Smooth muscle cell (in vitro differentiated cells): ENCODE results near the gene CUEDC2. TPM values are rescaled to one million over a fixed set of nuclear protein-coding genes. Genes with fewer than 3 reads are reported as not detected.

Experiments used
- DNase-seq: peaks from one replicate; lab custom pipeline; 2025; ENCODE audit not compliant: unreplicated experiment; lab: John Stamatoyannopoulos, UW
- H2AFZ ChIP-seq: fragments of 200-600 bp; sonication (generic); 2 replicates; pipeline ENCODE4 v1.6.0; 2016; ENCODE audit warnings: antibody characterized with exemption, low read depth, mild to moderate bottlenecking
- H3F3A ChIP-seq: fragments of 200-600 bp; sonication (generic); 2 replicates; pipeline ENCODE4 v1.6.0; 2017; ENCODE audit warnings: antibody characterized with exemption, low read depth
- H3K27ac ChIP-seq: fragments of 200-600 bp; sonication (generic); 2 replicates; pipeline ENCODE4 v1.5.1; 2016; ENCODE audit warnings: low read depth, mild to moderate bottlenecking
- H3K27me3 ChIP-seq: fragments of 200-600 bp; sonication (generic); 2 replicates; pipeline ENCODE4 v1.6.1; 2016; ENCODE audit warnings: low read depth, mild to moderate bottlenecking
- H3K36me3 ChIP-seq: fragments of 200-600 bp; sonication (generic); 2 replicates; pipeline ENCODE4 v1.5.1; 2016; ENCODE audit warnings: low read depth
- H3K4me1 ChIP-seq: fragments of 200-600 bp; sonication (generic); 2 replicates; pipeline ENCODE4 v1.5.1; 2016; ENCODE audit warnings: low read depth
- H3K4me2 ChIP-seq: fragments of 200-600 bp; sonication (generic); 2 replicates; pipeline ENCODE4 v1.6.0; 2016; ENCODE audit warnings: mild to moderate bottlenecking
- H3K4me3 ChIP-seq: fragments of 200-600 bp; sonication (generic); 2 replicates; pipeline ENCODE4 v1.5.1; 2016; ENCODE audit warnings: mild to moderate bottlenecking
- H3K79me2 ChIP-seq: fragments of 200-600 bp; sonication (generic); 2 replicates; pipeline ENCODE4 v1.6.0; 2016; ENCODE audit warnings: low read depth, mild to moderate bottlenecking
- H3K9ac ChIP-seq: fragments of 200-600 bp; sonication (generic); 2 replicates; pipeline ENCODE4 v1.6.0; 2016; ENCODE audit warnings: low read depth
- H3K9me3 ChIP-seq: fragments of 200-600 bp; sonication (generic); replicated peaks from 2 replicates; pipeline ENCODE4 v1.5.1; 2016; ENCODE audit warnings: low read depth
- H4K20me1 ChIP-seq: fragments of 200-600 bp; sonication (generic); 2 replicates; pipeline ENCODE4 v1.6.0; 2016; ENCODE audit warnings: low read depth
- CTCF ChIP-seq: fragments of 200-600 bp; sonication (generic); IDR thresholded peaks from 2 replicates; pipeline ENCODE4 v1.5.1; 2017; ENCODE audit warnings: borderline replicate concordance, mild to moderate bottlenecking, antibody characterized with exemption; ENCODE audit not compliant: insufficient read depth, poor library complexity, severe bottlenecking
- WGBS: methylation state at CpG from one replicate; pipeline ENCODE4 v1.1.7; 2016; ENCODE audit warnings: low lambda C conversion rate; 5-methylcytosine and 5-hydroxymethylcytosine counted together
- polyA plus RNA-seq: library from polyadenylated mRNA; unstranded; fragments of >200 nt; fragmentation: Nextera tagmentation; extraction: Ambion mirVana; gene quantifications from 2 replicates; pipeline ENCODE4 v1.2.1, GENCODE V29; 2016
- total RNA-seq: library from RNA; depleted of rRNA; stranded (reverse); fragments of >200 nt; gene quantifications from 2 replicates; pipeline ENCODE4 v1.2.3, GENCODE V29; 2014

CUEDC2 gene
- total and polyA plus RNA-seq, 2 experiments from 2014 or later, result 24.7 to 112 TPM

- WGBS, result 97% methylated on average over 21 of the region's 21 CpGs
- Histone ChIP-seq H3K9ac (no peak overlapping the region), H2AFZ (no peak overlapping the region), H3K79me2 (peaks cover 14% of the 10 kb centered on the region), H3K36me3 (no peaks in the 10 kb centered on the region), H3K4me2 (peak overlapping the region; percentile 91), H3F3A (no peaks in the 10 kb centered on the region), H3K27me3 (no peaks in the 10 kb centered on the region), H3K4me1 (peaks cover 9% of the 10 kb centered on the region), H3K27ac (peak overlapping the region; percentile 52), H3K9me3 (no peaks in the 10 kb centered on the region), H4K20me1 (peaks cover 10% of the 10 kb centered on the region), H3K4me3 (peak overlapping the region; percentile 57)
- DNase-seq, result no peak
- TF ChIP-seq CTCF, result no peak
Observed at GRCh38 chr10:102398172-102399020, 34.0 kb downstream of the CUEDC2 start.

- Histone ChIP-seq H2AFZ (no peak overlapping the region), H3K4me1 (peaks cover 10% of the 10 kb centered on the region), H3K4me2 (no peak overlapping the region), H3K79me2 (peaks cover 14% of the 10 kb centered on the region), H3F3A (no peaks in the 10 kb centered on the region), H4K20me1 (peaks cover 10% of the 10 kb centered on the region), H3K9me3 (no peaks in the 10 kb centered on the region), H3K9ac (no peak overlapping the region), H3K27me3 (no peaks in the 10 kb centered on the region), H3K27ac (peak overlapping the region; percentile 100), H3K36me3 (no peaks in the 10 kb centered on the region), H3K4me3 (no peak overlapping the region)
- DNase-seq, result no peak
- TF ChIP-seq CTCF, result no peak
- WGBS, result 96% methylated on average over 14 of the region's 14 CpGs
Observed at GRCh38 chr10:102397222-102398171, 34.9 kb downstream of the CUEDC2 start.

DNA sequence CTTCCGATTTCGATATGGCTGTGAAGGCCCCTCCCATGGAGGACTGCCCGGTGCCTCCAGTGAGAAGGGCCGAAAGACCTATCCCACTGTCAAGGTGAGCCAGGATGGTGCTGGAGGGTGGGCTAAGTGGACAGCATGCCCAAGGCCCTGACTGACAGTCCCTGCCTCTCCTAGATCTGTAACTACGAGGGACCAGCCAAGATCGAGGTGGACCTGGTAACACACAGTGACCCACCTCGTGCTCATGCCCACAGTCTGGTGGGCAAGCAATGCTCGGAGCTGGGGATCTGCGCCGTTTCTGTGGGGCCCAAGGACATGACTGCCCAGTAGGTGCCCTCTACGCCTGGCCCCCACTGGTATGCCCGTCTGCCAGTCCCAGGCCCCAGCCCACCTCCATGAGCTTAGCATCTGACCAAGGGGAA is 35.6 kb downstream of the CUEDC2 start:
- Histone ChIP-seq H3F3A (no peaks in the 10 kb centered on the region), H3K27ac (peak overlapping the region; percentile 100), H3K4me3 (no peak overlapping the region), H3K4me1 (peaks cover 10% of the 10 kb centered on the region), H3K9me3 (no peaks in the 10 kb centered on the region), H2AFZ (no peak overlapping the region), H3K9ac (peak overlapping the region; percentile 99), H4K20me1 (peaks cover 10% of the 10 kb centered on the region), H3K79me2 (peaks cover 14% of the 10 kb centered on the region), H3K4me2 (peak overlapping the region; percentile 94), H3K27me3 (no peaks in the 10 kb centered on the region), H3K36me3 (no peaks in the 10 kb centered on the region)
- DNase-seq, result no peak
- WGBS, result 96% methylated on average over 12 of the region's 12 CpGs
- TF ChIP-seq CTCF, result no peak
